ENCODE results near the gene HDAC9. TPM values are rescaled to one million over a fixed set of nuclear protein-coding genes. Genes with fewer than 3 reads are reported as not detected.

The HDAC9 gene
- total RNA-seq, 1 experiment from 2014 or later = 7.7 TPM

DNA sequence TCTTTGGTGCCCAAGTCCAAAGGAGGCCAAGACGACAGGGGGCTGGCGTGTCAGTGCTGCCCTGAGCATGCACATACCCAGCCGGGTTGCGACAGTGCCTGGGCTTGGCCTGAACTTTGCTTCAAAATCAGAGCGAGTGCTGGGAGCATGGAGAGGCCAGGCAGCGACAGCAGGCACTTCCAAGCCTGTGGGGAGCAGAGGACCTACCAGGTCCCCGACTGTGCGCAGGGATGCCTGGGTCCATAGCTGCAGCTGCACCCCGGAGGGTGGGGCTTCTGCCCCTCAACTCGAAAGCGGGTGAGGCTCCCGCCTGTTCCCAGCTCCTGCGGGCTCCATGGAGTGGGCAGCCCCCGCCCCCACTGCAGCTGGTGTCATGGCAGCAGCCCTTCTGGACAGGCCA is 79.1 kb downstream of the HDAC9 start:
- Histone ChIP-seq H3K4me1 (ENCODE audit: insufficient read depth, low read length) (no peaks in the 10 kb centered on the region), H3K23me2 (ENCODE audit: insufficient read length, low read depth, low read length, poor library complexity, severe bottlenecking) (no peaks in the 10 kb centered on the region), H3K23ac (ENCODE audit: insufficient read length, low read depth, low read length) (no peak overlapping the region), H3K9me3 (ENCODE audit: control insufficient read depth, low read depth, low read length) (no peaks in the 10 kb centered on the region), H3K4me2 (ENCODE audit: insufficient read depth, insufficient read length, low read length) (no peak overlapping the region), H3T11ph (ENCODE audit: low read length) (no peak overlapping the region), H2BK120ac (ENCODE audit: low read depth, low read length, poor library complexity, severe bottlenecking) (no peak overlapping the region), H3K18ac (ENCODE audit: insufficient read length, low read depth, low read length) (no peak overlapping the region), H4K91ac (ENCODE audit: insufficient read length, low read depth, low read length) (no peak overlapping the region), H2AFZ (ENCODE audit: low read length) (no peak overlapping the region), H4K5ac (ENCODE audit: insufficient read length, low read depth, low read length) (no peak overlapping the region), H2BK5ac (ENCODE audit: insufficient read length, low read length) (no peak overlapping the region), H4K20me1 (ENCODE audit: control insufficient read depth, insufficient read depth, insufficient read length) (no peaks in the 10 kb centered on the region), H3K79me1 (ENCODE audit: insufficient read depth, low read depth, low read length, poor library complexity, severe bottlenecking) (no peaks in the 10 kb centered on the region), H3K9ac (ENCODE audit: extremely low read depth, insufficient read length, low read length) (no peak overlapping the region), H3K27me3 (ENCODE audit: insufficient read depth, low read length) (no peaks in the 10 kb centered on the region), H2BK12ac (ENCODE audit: insufficient read length, low read depth, low read length) (no peak overlapping the region), H3K14ac (ENCODE audit: insufficient read depth, low read length) (no peak overlapping the region; the same call in 1 of the 2 replicates), H2BK20ac (ENCODE audit: low read depth, low read length, poor library complexity, severe bottlenecking) (no peak overlapping the region), H3K56ac (ENCODE audit: insufficient read length, low read depth, low read length) (no peak overlapping the region), H2BK15ac (ENCODE audit: low read depth, low read length) (no peak overlapping the region), H3K4ac (ENCODE audit: low read depth, low read length) (no peak overlapping the region), H2AK5ac (ENCODE audit: insufficient read length, low read length) (no peak overlapping the region), H3K79me2 (ENCODE audit: insufficient read depth, low read length) (no peaks in the 10 kb centered on the region), H3K27ac (ENCODE audit: insufficient read length, low read depth, low read length) (no peak overlapping the region), H4K8ac (replicated peaks; ENCODE audit: insufficient read length, low read depth, low read length) (no peak overlapping the region)
- WGBS (ENCODE audit: extremely low coverage, insufficient read length, low lambda C conversion rate) = no CpG with 5 or more reads among the region's 14 CpGs
- Mint-ChIP-seq H3K27me3 (ENCODE audit: low read depth) (no peaks in the 10 kb centered on the region), H3K4me1 (0 out of 4 replicates have a peak, but pooled peaks cover 0 to 3% of the 10 kb centered on the region in 2 experiments), H3K36me3 (ENCODE audit: insufficient read depth in 1 of 3, low read depth in 3 of 3) (no peaks in the 10 kb centered on the region), H3K4me3 (no peak overlapping the region), H3K9me3 (no peaks in the 10 kb centered on the region), H3K27ac (no peak overlapping the region)
- no peak for DNase-seq
- TF ChIP-seq CTCF (conservative IDR thresholded peaks at IDR 0.05) = no peak

Measured in H9 (cell line).